Cerebellar nuclear complex (tissue), 1 donor: ENCODE data around the gene TARP.
"Not testable (repeated sequence)": the region's sequence is repeated elsewhere in the genome, so short reads cannot be mapped to it uniquely, and the experiment has no call there.

ENCODE experiments used
- DNase-seq, 2 experiments: peaks; one replicate each; lab custom pipeline; 2025; lab: John Stamatoyannopoulos, UW

The TARP gene

GRCh38 chr7:38262545-38262944 lies 10.9 kb downstream of the TARP start:
- no peak for DNase-seq

GRCh38 chr7:38262026-38262425 lies 11.4 kb downstream of the TARP start:
- not testable (repeated sequence) for DNase-seq

- not testable (repeated sequence) for DNase-seq
Observed at GRCh38 chr7:38261601-38262000, 11.8 kb downstream of the TARP start.

- DNase-seq, result not testable (repeated sequence)
Observed at GRCh38 chr7:38259157-38259556, 14.3 kb downstream of the TARP start.

- no peak for DNase-seq
Observed at GRCh38 chr7:38257350-38257677, 16.1 kb downstream of the TARP start.

GRCh38 chr7:38249849-38250248 lies 23.6 kb downstream of the TARP start:
- not testable (repeated sequence) for DNase-seq

GRCh38 chr7:38248069-38248567 lies 25.3 kb downstream of the TARP start:
- no peak for DNase-seq

GRCh38 chr7:38245409-38245977 lies 27.9 kb downstream of the TARP start:
- no peak for DNase-seq

- no peak for DNase-seq
Observed at GRCh38 chr7:38244516-38244915, 28.9 kb downstream of the TARP start.

GRCh38 chr7:38243345-38243744 lies 30.1 kb downstream of the TARP start:
- not testable (repeated sequence) for DNase-seq

GRCh38 chr7:38242814-38243213 lies 30.6 kb downstream of the TARP start:
- no peak for DNase-seq

GRCh38 chr7:38241071-38241470 lies 32.4 kb downstream of the TARP start:
- DNase-seq, result no peak

GRCh38 chr7:38239129-38239528 lies 34.3 kb downstream of the TARP start:
- DNase-seq, result not testable (repeated sequence)

- no peak for DNase-seq
Observed at GRCh38 chr7:38235606-38236005, 37.8 kb downstream of the TARP start.

- not testable (repeated sequence) for DNase-seq
Observed at GRCh38 chr7:38234759-38235158, 38.7 kb downstream of the TARP start.

- no peak for DNase-seq
Observed at GRCh38 chr7:38232502-38233366, 40.7 kb downstream of the TARP start.

- no peak for DNase-seq
Observed at GRCh38 chr7:38229884-38230642, 43.4 kb downstream of the TARP start.

- no peak for DNase-seq
Observed at GRCh38 chr7:38229386-38229785, 44.0 kb downstream of the TARP start.

- DNase-seq, result no peak
Observed at GRCh38 chr7:38224392-38224791, 49.0 kb downstream of the TARP start.

GRCh38 chr7:38223306-38223705 lies 50.1 kb downstream of the TARP start:
- no peak for DNase-seq

GRCh38 chr7:38222481-38223096 lies 50.8 kb downstream of the TARP start:
- peak in 1 of 2 experiments; percentile 40 for DNase-seq

- no peak for DNase-seq
Observed at GRCh38 chr7:38220452-38220851, 53.0 kb downstream of the TARP start.
